Spinal cord (tissue), 10 donors: ENCODE measurements around the gene SLC25A44. TPM values are rescaled to one million over a fixed set of nuclear protein-coding genes. Genes with fewer than 3 reads are reported as not detected.
"Not testable (repeated sequence)": the region's sequence is repeated elsewhere in the genome, so short reads cannot be mapped to it uniquely, and the experiment has no call there.

Experiments
- DNase-seq, 6 donors: peaks; one replicate each; pipeline versions ENCODE4 v3.0.0 to v3.0.0-alpha.2; 2013 to 2015; ENCODE audit warnings: low spot score in 6 of 6, low read depth in 4 of 6
- H3K27ac ChIP-seq: one replicate; pipeline ENCODE4 v1.5.1; 2013; ENCODE audit warnings: low read depth, low read length, control low read depth
- H3K27me3 ChIP-seq: one replicate; pipeline ENCODE4 v1.6.1; 2013; ENCODE audit warnings: low read length; ENCODE audit not compliant: control insufficient read depth, insufficient read depth
- H3K36me3 ChIP-seq: one replicate; pipeline ENCODE4 v1.6.1; 2013; ENCODE audit warnings: low read length; ENCODE audit not compliant: control insufficient read depth, insufficient read depth
- H3K4me1 ChIP-seq: one replicate; pipeline ENCODE4 v1.6.1; 2013; ENCODE audit warnings: low read length; ENCODE audit not compliant: control insufficient read depth, insufficient read depth
- H3K4me3 ChIP-seq: one replicate; pipeline ENCODE4 v1.5.1; 2013; ENCODE audit warnings: low read depth, low read length, control low read depth
- H3K9me3 ChIP-seq: one replicate; pipeline ENCODE4 v1.6.1; 2013; ENCODE audit warnings: low read length; ENCODE audit not compliant: control insufficient read depth, insufficient read depth
- WGBS: methylation state at CpG from one replicate; pipeline ENCODE4 v1.1.5; 2013; ENCODE audit warnings: missing lambda C conversion rate; ENCODE audit not compliant: insufficient coverage; 5-methylcytosine and 5-hydroxymethylcytosine counted together
- polyA plus RNA-seq, 2 donors: library from polyadenylated mRNA; unstranded; fragments of 120-200 nt; gene quantifications; one replicate each; pipeline ENCODE4 v1.2.1, GENCODE V29; 2013; ENCODE audit not compliant: insufficient read length in 2 of 2
- total RNA-seq, 2 donors: library from RNA; depleted of rRNA in 1 of 2; stranded (reverse); fragments of 120-200 nt in 1 of 2; fragments of >200 nt in 1 of 2; gene quantifications; one replicate each; pipeline versions ENCODE4 v1.2.3 to v1.2.4, GENCODE V29; 2013 to 2014
- donor health status: healthy.

SLC25A44 gene
- total and polyA plus RNA-seq, 4 donors, result 15.1 to 43.0 (median 30.2) TPM

DNA sequence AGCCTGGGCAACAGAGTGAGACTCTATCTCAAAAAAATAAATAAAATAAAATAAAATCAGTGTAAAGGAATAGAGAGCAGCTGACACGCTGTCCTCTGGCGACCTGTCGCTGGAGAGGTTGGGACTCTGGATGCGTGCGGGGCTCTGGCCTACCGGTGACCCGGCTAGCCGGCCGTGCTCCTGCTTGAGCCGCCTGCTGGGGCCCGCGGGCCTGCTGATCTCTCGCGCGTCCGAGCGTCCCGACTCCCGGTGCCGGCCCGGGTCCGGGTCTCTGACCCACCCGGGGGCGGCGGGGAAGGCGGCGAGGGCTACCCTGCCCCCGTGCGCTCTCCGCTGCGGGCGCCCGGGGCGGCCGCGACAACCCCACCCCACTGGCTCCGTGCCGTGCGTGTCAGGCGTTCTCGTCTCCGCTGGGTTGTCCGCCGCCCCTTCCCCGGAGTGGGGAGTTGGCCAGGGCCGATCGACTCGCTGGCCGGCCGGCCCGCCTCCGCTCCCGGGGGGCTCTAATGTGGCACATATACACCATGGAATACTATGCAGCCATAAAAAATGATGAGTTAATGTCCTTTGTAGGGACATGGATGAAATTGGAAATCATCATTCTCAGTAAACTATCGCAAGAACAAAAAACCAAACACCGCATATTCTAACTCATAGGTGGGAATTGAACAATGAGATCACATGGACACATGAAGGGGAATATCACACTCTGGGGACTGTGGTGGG, 22.6 kb downstream of the SLC25A44 start:
- WGBS, result 97% methylated on average over 39 of the region's 55 CpGs
- H3K4me1 ChIP-seq, result peaks cover 12% of the 10 kb centered on the region
- H3K27me3 ChIP-seq, H3K27ac ChIP-seq, H3K9me3 ChIP-seq, H3K4me3 ChIP-seq: not testable (repeated sequence)
- H3K36me3 ChIP-seq, result peaks cover 21% of the 10 kb centered on the region
- peak in 2 of 6 donors; percentile 21 to 26 for DNase-seq

DNA sequence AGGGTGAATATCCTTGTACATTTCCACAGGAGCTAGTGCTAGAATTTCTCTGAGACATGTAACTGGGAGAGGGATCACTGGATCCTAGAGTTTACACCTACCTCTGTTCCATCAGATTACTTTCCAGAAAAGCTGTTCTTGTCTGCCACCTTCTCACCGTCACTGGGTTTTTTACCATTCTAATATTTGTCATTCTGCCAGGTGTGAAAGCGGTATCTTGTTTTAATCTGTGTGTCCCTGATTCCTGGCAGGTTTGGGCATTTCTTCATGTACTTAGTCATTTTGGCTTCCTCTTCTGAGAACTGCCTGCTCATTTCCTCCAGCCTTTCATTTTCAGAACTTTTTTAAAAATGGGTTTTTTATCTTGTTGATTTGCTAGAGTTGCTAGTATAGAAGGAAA, 24.0 kb downstream of the SLC25A44 start:
- Histone ChIP-seq H3K27ac (no peak overlapping the region), H3K4me1 (peaks cover 12% of the 10 kb centered on the region), H3K9me3 (no peaks in the 10 kb centered on the region), H3K27me3 (no peaks in the 10 kb centered on the region), H3K4me3 (no peak overlapping the region), H3K36me3 (peaks cover 34% of the 10 kb centered on the region)
- WGBS, result no CpG with 5 or more reads among the region's 2 CpGs
- no peak for DNase-seq

DNA sequence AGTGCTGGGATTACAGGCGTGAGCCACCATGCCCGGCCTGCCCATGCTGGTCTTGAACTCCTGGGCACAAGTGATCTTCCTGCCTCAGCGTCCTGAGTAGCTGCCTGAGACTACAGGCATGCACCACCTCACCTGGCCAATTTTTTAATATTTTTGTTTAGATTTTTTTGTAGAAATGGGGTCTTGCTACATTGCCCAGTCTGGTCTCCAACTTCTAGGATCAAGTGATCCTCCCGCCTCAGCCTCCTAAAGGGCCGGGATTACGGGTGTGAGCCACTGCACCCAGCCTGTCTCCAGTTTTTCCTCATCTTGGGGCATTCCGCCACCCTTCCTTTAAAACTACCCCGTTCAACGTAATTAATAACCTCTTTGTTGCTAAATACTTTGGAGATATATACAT, 26.3 kb downstream of the SLC25A44 start:
- H3K36me3 ChIP-seq, result peaks cover 40% of the 10 kb centered on the region
- no peaks in the 10 kb centered on the region for H3K27me3 ChIP-seq
- H3K4me3 ChIP-seq, result no peak overlapping the region
- H3K9me3 ChIP-seq, result no peaks in the 10 kb centered on the region
- no peak overlapping the region for H3K27ac ChIP-seq
- WGBS, result 100% methylated on average over 2 of the region's 9 CpGs
- no peak for DNase-seq
- H3K4me1 ChIP-seq, result no peaks in the 10 kb centered on the region

DNA sequence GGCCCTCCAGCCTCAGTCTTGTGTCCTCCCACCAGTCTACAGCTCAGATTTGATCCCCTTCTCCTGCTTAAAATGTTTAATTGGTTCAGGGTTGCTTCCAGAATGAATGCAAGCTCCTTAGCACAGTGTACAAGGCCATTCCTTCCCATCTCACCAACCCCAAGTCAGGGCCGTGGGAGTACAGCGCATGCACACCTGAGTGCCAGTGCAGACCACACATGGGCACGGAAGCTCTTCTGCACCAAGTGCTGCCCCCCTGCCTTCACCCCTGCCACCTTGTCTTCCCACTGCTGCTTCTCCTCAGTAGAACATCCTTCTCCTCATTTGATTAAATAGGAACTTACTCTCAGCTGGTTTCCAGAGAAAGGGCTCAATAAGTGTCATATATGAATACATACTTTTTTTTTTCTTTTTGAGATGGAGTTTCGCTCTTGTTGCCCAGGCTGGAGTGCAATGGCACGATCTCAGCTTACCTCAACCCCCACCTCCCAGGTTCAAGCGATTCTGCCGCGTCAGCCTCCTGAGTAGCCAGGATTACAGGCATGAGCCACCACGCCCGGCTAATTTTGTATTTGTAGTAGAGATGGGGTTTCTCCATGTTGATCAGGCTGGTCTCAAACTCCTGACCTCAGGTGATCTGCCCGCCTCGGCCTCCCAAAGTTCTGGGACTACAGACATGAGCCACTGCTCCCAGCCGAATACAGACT, 28.2 kb downstream of the SLC25A44 start:
- Histone ChIP-seq H3K36me3 (peaks cover 37% of the 10 kb centered on the region), H3K4me1 (peaks cover 2% of the 10 kb centered on the region), H3K9me3 (no peaks in the 10 kb centered on the region), H3K27me3 (no peaks in the 10 kb centered on the region), H3K27ac (no peak overlapping the region), H3K4me3 (no peak overlapping the region)
- DNase-seq, result no peak
- WGBS, result 97% methylated on average over 8 of the region's 13 CpGs

DNA sequence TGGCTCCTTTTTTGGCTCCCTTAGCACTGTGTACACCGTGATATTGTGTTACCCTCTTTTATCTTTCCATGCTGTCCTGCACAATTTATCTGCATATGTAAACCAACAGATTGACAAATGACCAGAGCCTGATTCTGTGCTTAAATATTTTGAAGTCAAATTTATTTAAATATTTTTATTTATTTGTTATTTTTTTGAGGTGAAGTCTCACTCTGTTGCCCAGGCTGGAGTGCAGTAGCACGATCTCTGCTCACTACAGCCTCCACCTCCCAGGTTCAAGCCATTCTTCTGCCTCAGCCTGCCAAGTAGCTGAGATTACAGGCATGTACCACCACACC, 31.7 kb downstream of the SLC25A44 start:
- Histone ChIP-seq H3K27me3 (no peaks in the 10 kb centered on the region), H3K4me3 (no peak overlapping the region), H3K27ac (no peak overlapping the region), H3K4me1 (peaks cover 2% of the 10 kb centered on the region), H3K36me3 (peaks cover 48% of the 10 kb centered on the region), H3K9me3 (no peaks in the 10 kb centered on the region)
- no CpG with 5 or more reads among the region's 2 CpGs for WGBS
- DNase-seq, result no peak

DNA sequence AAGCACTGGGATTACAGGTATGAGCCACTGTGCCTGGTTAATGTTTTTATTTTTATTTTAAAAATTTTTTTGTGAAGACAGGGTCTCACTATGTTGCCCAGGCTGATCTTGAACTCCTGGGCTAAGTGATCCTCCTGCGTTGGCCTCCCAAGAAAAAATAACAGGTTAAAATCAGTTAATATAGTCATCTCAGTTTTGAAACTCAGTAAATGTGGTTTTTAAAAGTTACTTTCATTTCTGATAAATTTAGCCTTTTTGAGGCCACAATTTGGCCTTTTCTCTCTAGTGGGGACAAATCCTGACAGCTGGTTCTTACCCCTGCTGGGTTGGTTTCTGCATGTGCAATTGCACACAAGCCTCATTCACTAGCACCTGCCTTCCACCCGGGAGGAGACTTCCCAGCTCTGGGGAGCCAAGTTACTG, 32.2 kb downstream of the SLC25A44 start:
- Histone ChIP-seq H3K4me1 (peaks cover 2% of the 10 kb centered on the region), H3K36me3 (peaks cover 44% of the 10 kb centered on the region), H3K9me3 (no peaks in the 10 kb centered on the region), H3K27ac (no peak overlapping the region), H3K4me3 (no peak overlapping the region), H3K27me3 (no peaks in the 10 kb centered on the region)
- no CpG with 5 or more reads among the region's 2 CpGs for WGBS
- DNase-seq, result no peak

DNA sequence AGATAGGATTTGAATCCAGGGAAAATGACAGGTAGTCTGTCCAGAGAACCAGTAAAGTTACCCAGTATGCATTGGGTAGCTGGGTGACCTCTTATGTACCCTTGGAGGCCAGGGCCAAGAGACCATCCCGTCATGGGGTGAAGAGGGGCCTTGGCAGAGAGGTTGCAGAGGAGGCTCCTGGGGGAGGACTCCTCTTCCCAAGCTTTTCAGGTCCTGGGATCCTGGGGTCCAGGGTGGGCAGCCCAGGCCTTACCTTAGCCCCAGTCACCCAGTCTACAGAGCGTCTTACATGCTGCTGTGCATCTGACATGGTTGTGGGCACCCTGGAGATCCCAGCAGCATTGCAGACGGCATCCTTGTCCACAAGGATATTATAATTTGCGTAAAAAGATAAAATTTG, 32.9 kb downstream of the SLC25A44 start:
- Histone ChIP-seq H3K4me3 (no peak overlapping the region), H3K27ac (no peak overlapping the region), H3K9me3 (no peaks in the 10 kb centered on the region), H3K4me1 (peaks cover 2% of the 10 kb centered on the region), H3K27me3 (no peaks in the 10 kb centered on the region), H3K36me3 (peaks cover 40% of the 10 kb centered on the region)
- WGBS, result 84% methylated on average over 3 of the region's 4 CpGs
- DNase-seq, result no peak

DNA sequence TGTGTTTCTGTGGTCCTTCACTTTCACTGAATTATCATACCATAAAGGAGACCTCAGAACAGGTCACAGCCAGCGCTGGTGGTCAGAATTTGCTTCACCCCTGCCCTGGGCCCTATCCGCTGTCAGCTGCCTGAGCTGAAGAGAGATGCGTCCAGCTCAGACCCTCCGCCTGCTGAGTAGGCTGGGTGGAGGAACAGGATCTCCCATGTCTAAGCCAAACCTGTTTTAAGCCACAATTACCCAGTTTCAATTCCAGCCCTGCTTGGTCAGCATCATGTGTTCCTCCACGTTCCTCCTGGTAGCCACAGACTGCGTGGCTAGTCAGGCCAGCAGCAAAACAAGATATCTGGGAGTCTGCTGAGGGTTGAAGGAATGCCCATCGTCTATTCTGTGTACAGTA, 34.6 kb downstream of the SLC25A44 start:
- H3K4me1 ChIP-seq, result peaks cover 2% of the 10 kb centered on the region
- no peak overlapping the region for H3K27ac ChIP-seq
- peaks cover 36% of the 10 kb centered on the region for H3K36me3 ChIP-seq
- H3K9me3 ChIP-seq, result no peaks in the 10 kb centered on the region
- H3K4me3 ChIP-seq, result no peak overlapping the region
- H3K27me3 ChIP-seq, result no peaks in the 10 kb centered on the region
- DNase-seq, result no peak
- WGBS, result 97% methylated on average over 5 of the region's 7 CpGs

DNA sequence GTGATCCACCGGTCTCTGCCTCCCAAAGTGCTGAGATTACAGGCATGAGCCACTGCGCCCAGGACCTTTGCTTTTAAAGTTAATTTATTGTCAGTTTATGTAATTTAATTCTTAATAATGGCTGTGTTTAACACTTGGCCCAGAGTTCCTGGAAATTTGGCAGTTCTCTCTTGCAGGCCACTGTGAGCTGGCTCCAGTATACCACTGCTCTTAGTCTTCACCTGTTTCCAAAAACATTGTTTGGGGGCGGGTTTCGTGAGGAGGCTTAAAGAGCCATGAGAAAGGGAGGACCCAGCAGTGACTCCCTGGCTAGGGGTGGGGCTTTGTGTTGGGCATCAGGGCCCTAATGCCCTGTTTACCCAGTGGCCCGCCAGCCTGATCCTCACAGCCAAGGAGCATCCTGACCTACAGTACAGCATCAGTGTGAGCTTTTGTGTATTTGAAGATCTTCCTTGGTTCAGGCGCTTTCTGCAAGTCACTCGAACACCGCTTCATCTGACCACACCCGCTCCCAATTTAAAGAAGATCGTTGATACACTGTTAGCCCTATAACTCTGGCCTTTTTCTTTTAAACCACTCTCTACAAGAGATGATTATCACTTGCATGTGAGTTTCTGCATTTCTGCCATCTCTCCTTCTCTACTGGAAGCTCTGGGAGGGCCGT, 36.0 kb downstream of the SLC25A44 start:
- Histone ChIP-seq H3K27ac (no peak overlapping the region), H3K36me3 (peaks cover 47% of the 10 kb centered on the region), H3K27me3 (no peaks in the 10 kb centered on the region), H3K4me3 (no peak overlapping the region), H3K4me1 (peaks cover 2% of the 10 kb centered on the region), H3K9me3 (no peaks in the 10 kb centered on the region)
- WGBS, result 97% methylated on average over 5 of the region's 11 CpGs
- no peak for DNase-seq
